ENCODE results near the gene CHAT. TPM values are rescaled to one million over a fixed set of nuclear protein-coding genes. Genes with fewer than 3 reads are reported as not detected.

Gene CHAT
- total and polyA plus RNA-seq, 2 of the 13 experiments (the other 11 are each of a cell fraction or from before 2014, with no cell fraction given): not detected

DNA sequence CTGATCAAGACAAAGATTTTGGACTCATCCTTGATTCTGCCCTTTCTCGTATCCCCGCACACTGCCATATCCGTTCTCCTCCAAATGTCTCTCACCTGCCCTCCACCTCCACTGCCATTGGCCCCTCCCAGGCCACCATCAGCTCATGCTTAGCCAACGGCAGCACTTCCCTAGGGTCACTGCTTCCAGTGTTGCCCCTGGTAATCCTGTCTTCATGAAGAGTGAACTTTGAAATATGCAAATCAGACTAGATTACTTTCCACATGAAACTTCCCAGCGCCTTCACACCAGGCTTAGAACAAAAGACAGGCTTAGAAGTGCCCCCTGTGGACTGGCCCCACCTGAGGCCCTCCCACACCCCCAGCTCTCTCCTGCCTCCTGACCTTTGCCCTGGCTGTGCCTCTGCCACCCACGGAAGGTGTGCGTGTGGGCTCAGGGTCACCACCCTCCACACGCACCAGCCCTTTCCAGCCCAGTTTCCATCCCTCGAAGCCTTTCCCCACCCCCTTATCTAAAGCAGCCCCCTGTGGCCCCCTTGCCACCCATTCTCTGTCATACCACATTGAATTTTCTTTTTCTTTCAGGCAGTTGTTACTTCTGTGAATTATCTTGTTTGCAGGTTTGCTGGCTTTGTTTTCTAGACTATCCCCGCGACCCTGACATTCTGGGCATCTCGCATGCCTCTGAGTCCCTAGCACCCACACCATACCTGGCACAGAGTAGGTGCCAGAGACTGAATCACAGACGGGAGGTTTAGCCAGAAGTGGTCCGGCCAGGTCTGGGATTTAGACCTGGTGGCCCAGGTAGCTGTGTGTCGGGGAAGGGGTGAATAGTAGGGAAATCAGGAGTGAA is 38.8 kb downstream of the CHAT start:
- ChIA-PET POLR2A (no interaction called here), CTCF (ENCODE audit: low intra/inter-chr PET ratio, low total read pairs) (no interaction called here)
- Histone ChIP-seq H3K79me2 (ENCODE audit: insufficient read depth, low read length) (no peaks in the 10 kb centered on the region), H4K20me1 (ENCODE audit: insufficient read depth, low read length) (no peaks in the 10 kb centered on the region), H3K9me3 (ENCODE audit: low read length) (no peaks in the 10 kb centered on the region), H3K4me3 (replicated peaks in 1 of 3; ENCODE audit: insufficient read depth in 1 of 3, low read depth in 2 of 3, low read length in 3 of 3) (no peak overlapping the region), H3K36me3 (replicated peaks in 1 of 2; ENCODE audit: control insufficient read depth in 1 of 2, insufficient read depth in 2 of 2, low read length in 2 of 2) (no peaks in the 10 kb centered on the region), H3K4me1 (ENCODE audit: insufficient read depth, low read length) (peaks cover 13% of the 10 kb centered on the region), H3K4me2 (ENCODE audit: low read depth, low read length) (no peak overlapping the region; the same call in 1 of the 2 replicates), H3K9ac (ENCODE audit: insufficient read depth, low read depth, low read length) (no peak overlapping the region), H3K27ac (ENCODE audit: extremely low read length, insufficient read depth, low read length) (no peak overlapping the region), H2AFZ (ENCODE audit: low read length) (no peak overlapping the region), H3K27me3 (ENCODE audit: control insufficient read depth in 1 of 2, insufficient read depth in 2 of 2, low read length in 2 of 2) (peaks cover 2 to 23% of the 10 kb centered on the region in 2 experiments; a peak in 3 of 5 replicates)
- no TSS peak for BruUV-seq (replicated peaks)
- DNase-seq (ENCODE audit: low spot score) (no peak), ATAC-seq (peak; percentile 41; the same call in 2 of the 3 replicates), FAIRE-seq (no peak)
- intact Hi-C loops (cut with micrococcal nuclease; ENCODE audit: unreplicated experiment): no loop called here
- WGBS (ENCODE audit: low lambda C conversion rate): 34% methylated on average over 12 of the region's 15 CpGs
- in situ Hi-C loops (cut with HindIII; ENCODE audit: extremely low pct_ligation_motif_present, low pct_unique_long_range_greater_than_20kb): no loop called here
- TF ChIP-seq RFX1 (IDR thresholded peaks at IDR 0.05) (no peak), ZNF34 (CRISPR knock-in tag; IDR thresholded peaks at IDR 0.05; ENCODE audit: borderline replicate concordance) (no peak), HES4 (CRISPR knock-in tag; IDR thresholded peaks at IDR 0.05; ENCODE audit: borderline replicate concordance) (no peak), ZNF138 (CRISPR knock-in tag; IDR thresholded peaks at IDR 0.05; ENCODE audit: low read depth) (no peak), RELA (CRISPR knock-in tag; IDR thresholded peaks at IDR 0.05) (no peak), ZNF10 (CRISPR knock-in tag; IDR thresholded peaks at IDR 0.05; ENCODE audit: borderline replicate concordance, low read depth) (no peak), ZNF556 (CRISPR knock-in tag; IDR thresholded peaks at IDR 0.05; ENCODE audit: borderline replicate concordance) (no peak), ISL2 (CRISPR knock-in tag; IDR thresholded peaks at IDR 0.05) (no peak), KAT2B (IDR thresholded peaks at IDR 0.05; ENCODE audit: borderline replicate concordance, low read depth, low read length) (no peak), SOX6 (IDR thresholded peaks at IDR 0.05) (no peak), SOX6 (CRISPR knock-in tag; IDR thresholded peaks at IDR 0.05) (peak; percentile 11; the same call in 1 of the 2 replicates)
- TF ChIP-seq, protein P1, sequence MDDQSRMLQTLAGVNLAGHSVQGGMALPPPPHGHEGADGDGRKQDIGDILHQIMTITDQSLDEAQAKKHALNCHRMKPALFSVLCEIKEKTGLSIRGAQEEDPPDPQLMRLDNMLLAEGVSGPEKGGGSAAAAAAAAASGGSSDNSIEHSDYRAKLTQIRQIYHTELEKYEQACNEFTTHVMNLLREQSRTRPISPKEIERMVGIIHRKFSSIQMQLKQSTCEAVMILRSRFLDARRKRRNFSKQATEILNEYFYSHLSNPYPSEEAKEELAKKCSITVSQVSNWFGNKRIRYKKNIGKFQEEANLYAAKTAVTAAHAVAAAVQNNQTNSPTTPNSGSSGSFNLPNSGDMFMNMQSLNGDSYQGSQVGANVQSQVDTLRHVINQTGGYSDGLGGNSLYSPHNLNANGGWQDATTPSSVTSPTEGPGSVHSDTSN (CRISPR knock-in tag; IDR thresholded peaks at IDR 0.05; ENCODE audit: borderline replicate concordance): no peak
- TF ChIP-seq, protein P2, sequence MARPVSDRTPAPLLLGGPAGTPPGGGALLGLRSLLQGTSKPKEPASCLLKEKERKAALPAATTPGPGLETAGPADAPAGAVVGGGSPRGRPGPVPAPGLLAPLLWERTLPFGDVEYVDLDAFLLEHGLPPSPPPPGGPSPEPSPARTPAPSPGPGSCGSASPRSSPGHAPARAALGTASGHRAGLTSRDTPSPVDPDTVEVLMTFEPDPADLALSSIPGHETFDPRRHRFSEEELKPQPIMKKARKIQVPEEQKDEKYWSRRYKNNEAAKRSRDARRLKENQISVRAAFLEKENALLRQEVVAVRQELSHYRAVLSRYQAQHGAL (CRISPR knock-in tag; IDR thresholded peaks at IDR 0.05; ENCODE audit: not compliant biosample characterization): no peak
- TF ChIP-seq, protein P3, sequence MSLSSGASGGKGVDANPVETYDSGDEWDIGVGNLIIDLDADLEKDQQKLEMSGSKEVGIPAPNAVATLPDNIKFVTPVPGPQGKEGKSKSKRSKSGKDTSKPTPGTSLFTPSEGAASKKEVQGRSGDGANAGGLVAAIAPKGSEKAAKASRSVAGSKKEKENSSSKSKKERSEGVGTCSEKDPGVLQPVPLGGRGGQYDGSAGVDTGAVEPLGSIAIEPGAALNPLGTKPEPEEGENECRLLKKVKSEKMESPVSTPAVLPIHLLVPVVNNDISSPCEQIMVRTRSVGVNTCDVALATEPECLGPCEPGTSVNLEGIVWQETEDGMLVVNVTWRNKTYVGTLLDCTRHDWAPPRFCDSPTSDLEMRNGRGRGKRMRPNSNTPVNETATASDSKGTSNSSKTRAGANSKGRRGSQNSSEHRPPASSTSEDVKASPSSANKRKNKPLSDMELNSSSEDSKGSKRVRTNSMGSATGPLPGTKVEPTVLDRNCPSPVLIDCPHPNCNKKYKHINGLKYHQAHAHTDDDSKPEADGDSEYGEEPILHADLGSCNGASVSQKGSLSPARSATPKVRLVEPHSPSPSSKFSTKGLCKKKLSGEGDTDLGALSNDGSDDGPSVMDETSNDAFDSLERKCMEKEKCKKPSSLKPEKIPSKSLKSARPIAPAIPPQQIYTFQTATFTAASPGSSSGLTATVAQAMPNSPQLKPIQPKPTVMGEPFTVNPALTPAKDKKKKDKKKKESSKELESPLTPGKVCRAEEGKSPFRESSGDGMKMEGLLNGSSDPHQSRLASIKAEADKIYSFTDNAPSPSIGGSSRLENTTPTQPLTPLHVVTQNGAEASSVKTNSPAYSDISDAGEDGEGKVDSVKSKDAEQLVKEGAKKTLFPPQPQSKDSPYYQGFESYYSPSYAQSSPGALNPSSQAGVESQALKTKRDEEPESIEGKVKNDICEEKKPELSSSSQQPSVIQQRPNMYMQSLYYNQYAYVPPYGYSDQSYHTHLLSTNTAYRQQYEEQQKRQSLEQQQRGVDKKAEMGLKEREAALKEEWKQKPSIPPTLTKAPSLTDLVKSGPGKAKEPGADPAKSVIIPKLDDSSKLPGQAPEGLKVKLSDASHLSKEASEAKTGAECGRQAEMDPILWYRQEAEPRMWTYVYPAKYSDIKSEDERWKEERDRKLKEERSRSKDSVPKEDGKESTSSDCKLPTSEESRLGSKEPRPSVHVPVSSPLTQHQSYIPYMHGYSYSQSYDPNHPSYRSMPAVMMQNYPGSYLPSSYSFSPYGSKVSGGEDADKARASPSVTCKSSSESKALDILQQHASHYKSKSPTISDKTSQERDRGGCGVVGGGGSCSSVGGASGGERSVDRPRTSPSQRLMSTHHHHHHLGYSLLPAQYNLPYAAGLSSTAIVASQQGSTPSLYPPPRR (CRISPR knock-in tag; IDR thresholded peaks at IDR 0.05; ENCODE audit: borderline replicate concordance): no peak
- TF ChIP-seq, protein P4, sequence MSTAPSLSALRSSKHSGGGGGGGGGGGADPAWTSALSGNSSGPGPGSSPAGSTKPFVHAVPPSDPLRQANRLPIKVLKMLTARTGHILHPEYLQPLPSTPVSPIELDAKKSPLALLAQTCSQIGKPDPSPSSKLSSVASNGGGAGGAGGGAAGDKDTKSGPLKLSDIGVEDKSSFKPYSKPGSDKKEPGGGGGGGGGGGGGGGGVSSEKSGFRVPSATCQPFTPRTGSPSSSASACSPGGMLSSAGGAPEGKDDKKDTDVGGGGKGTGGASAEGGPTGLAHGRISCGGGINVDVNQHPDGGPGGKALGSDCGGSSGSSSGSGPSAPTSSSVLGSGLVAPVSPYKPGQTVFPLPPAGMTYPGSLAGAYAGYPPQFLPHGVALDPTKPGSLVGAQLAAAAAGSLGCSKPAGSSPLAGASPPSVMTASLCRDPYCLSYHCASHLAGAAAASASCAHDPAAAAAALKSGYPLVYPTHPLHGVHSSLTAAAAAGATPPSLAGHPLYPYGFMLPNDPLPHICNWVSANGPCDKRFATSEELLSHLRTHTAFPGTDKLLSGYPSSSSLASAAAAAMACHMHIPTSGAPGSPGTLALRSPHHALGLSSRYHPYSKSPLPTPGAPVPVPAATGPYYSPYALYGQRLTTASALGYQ (CRISPR knock-in tag; IDR thresholded peaks at IDR 0.05): no peak

All from HepG2 (cell line).